GM12875 (cell line): ENCODE data around the gene ZDHHC22.

Experiments used
- H3K4me3 ChIP-seq: one replicate; pipeline ENCODE4 v1.5.1; 2011; ENCODE audit warnings: low read depth, low read length, control low read depth
- TF ChIP-seq, protein P1 (sequence below): IDR thresholded peaks from 2 replicates; pipeline ENCODE4 v1.5.1; 2011; ENCODE audit warnings: low read depth, mild to moderate bottlenecking, control low read depth, inconsistent platforms, low read length, moderate library complexity, borderline replicate concordance; ENCODE audit not compliant: insufficient read depth

Gene ZDHHC22

DNA sequence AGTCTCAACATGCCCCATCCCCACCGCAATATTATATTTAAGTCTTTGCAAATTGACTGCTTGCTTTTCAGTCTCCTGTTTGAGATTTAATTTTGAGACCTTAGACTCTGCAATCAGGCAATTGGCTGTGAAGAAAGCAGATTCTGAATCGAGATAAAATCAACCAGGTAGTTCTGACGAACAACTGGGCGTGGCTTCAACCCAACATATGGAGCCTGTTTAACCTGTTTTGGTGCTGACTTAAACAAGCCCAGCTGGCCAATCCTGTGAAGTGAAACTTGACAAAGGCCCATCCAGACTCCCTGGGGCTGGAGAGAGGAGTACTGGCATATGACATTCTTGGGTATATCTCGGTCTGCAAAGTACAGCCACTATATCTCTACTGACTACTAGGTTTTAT lies 53.4 kb downstream of the ZDHHC22 start:
- H3K4me3 ChIP-seq: no peak overlapping the region
- TF ChIP-seq, protein P1, sequence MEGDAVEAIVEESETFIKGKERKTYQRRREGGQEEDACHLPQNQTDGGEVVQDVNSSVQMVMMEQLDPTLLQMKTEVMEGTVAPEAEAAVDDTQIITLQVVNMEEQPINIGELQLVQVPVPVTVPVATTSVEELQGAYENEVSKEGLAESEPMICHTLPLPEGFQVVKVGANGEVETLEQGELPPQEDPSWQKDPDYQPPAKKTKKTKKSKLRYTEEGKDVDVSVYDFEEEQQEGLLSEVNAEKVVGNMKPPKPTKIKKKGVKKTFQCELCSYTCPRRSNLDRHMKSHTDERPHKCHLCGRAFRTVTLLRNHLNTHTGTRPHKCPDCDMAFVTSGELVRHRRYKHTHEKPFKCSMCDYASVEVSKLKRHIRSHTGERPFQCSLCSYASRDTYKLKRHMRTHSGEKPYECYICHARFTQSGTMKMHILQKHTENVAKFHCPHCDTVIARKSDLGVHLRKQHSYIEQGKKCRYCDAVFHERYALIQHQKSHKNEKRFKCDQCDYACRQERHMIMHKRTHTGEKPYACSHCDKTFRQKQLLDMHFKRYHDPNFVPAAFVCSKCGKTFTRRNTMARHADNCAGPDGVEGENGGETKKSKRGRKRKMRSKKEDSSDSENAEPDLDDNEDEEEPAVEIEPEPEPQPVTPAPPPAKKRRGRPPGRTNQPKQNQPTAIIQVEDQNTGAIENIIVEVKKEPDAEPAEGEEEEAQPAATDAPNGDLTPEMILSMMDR: no peak

DNA sequence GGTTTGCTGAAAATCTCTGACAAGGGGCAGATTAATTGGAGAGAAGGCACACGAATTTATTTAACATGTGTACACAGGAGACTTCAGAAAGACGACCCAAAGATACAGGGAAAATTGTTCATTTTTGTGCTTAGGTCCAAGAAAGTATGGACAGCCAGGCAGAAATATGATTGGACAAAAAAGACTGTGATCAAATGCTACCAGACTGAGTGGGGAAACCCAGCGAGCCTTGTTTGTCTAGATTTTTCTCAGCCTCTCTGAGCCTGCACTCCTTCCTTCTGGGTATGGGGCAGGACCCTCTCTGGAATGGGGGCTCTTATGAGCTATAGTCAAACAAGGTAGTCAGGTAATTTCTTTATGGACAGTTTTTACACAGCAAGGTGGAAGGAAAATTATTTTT lies 54.0 kb downstream of the ZDHHC22 start:
- H3K4me3 ChIP-seq: no peak overlapping the region
- TF ChIP-seq, protein P1: no peak

GRCh38 chr14:77086951-77087350 lies 54.6 kb downstream of the ZDHHC22 start:
- TF ChIP-seq, protein P1: no peak
- H3K4me3 ChIP-seq: no peak overlapping the region

DNA sequence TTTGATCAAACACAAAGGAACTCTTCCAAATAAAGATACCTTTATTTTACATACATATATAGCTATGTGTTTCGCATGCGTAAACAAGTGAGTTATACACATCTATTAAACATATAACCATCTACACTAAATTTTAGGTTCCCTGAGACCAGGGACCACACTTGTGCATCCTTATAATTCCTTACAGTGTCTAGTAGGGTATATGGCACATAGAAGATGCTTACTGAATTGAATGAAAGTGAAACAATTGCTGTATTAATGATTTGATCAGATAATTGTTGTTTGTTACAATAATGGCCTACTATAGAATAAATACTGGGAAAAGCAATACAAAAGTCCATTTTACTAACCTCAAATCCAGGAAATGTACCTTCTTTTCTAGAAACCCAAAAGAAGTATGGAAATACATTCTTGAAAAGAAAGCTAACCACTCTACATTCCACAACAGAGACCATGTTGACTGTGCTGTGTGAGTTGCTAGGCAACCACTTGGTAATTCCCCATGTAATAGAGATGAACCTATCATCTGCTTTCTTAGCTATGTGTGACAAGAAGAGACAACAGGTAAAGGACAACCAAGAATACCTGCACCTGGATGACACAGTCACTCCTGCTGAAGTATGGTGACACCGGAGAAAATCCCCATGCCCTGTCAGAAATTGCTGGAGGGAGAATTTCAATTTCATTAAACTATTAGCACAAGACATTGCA lies 55.4 kb downstream of the ZDHHC22 start:
- TF ChIP-seq, protein P1: no peak
- H3K4me3 ChIP-seq: no peak overlapping the region

- TF ChIP-seq, protein P1: no peak
Observed at GRCh38 chr14:77085538-77085937, 56.1 kb downstream of the ZDHHC22 start.

GRCh38 chr14:77084985-77085384 lies 56.6 kb downstream of the ZDHHC22 start:
- H3K4me3 ChIP-seq: no peak overlapping the region
- TF ChIP-seq, protein P1: no peak

More at GRCh38 chr14:77085538-77085937, 56.1 kb downstream of the ZDHHC22 start:
- H3K4me3 ChIP-seq: no peak overlapping the region

DNA sequence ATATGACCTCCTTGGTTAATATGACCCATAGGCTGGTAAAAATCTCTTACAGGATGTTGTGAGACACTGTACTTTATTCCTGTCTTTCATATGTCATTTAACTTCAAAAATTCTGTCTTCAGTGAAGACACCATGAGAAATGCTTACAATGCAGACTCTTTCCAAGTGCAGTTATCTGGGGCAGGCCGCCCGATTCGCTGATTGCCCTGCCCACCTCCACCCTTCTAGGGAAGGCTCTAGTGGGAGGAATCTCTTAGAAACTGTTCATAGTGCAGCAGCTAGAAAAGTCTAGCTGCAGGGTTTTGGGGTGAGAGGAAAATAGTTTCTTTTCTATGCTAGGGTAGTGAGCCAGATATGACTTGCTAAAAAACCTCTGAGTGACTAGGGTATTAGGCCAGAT lies 58.5 kb downstream of the ZDHHC22 start:
- TF ChIP-seq, protein P1: no peak
- H3K4me3 ChIP-seq: no peak overlapping the region
